Measurements from ENCODE around the gene PRIMPOL.

The PRIMPOL gene

GRCh38 chr4:184675018-184675417 lies 25.5 kb downstream of the PRIMPOL start:
- TF ChIP-seq, protein P1, sequence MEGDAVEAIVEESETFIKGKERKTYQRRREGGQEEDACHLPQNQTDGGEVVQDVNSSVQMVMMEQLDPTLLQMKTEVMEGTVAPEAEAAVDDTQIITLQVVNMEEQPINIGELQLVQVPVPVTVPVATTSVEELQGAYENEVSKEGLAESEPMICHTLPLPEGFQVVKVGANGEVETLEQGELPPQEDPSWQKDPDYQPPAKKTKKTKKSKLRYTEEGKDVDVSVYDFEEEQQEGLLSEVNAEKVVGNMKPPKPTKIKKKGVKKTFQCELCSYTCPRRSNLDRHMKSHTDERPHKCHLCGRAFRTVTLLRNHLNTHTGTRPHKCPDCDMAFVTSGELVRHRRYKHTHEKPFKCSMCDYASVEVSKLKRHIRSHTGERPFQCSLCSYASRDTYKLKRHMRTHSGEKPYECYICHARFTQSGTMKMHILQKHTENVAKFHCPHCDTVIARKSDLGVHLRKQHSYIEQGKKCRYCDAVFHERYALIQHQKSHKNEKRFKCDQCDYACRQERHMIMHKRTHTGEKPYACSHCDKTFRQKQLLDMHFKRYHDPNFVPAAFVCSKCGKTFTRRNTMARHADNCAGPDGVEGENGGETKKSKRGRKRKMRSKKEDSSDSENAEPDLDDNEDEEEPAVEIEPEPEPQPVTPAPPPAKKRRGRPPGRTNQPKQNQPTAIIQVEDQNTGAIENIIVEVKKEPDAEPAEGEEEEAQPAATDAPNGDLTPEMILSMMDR (IDR thresholded peaks at IDR 0.05; ENCODE audit: low read depth, low read length) = no peak

DNA sequence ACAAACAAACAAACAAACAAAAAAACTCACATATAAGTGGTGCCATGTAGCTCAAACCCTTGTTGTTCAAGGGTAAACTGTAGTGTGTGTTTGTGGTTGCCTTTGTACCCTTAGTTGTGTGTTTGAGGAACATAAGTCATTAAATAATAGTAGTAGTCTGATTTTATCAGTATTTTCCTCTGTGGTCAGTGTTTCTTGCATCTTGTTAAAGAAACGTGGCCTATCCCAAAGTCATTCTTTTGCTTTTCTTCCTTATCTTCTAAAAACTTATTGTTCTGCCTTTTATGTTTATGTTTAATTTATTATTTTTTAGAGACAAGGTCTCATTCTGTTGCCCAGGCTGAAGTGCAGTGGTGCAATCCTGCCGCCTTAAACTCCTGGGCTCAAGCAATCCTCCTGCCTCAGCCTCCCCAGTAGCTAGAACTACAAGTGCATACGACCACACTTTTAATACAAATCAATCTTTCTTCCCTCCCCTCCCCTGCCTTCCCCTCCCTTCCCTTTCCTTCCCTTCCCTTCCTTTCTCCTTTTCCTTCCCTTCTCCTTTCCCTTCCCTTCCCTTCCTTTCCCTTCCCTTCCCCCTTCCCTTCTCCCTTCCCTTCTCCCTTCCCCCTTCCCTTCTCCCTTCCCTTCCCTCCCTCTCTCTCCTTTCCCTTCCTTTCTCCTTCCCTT lies 26.4 kb downstream of the PRIMPOL start:
- TF ChIP-seq, protein P1 (IDR thresholded peaks at IDR 0.05; ENCODE audit: low read depth, low read length) = no peak
- H3K4me3 ChIP-seq (ENCODE audit: low read depth, low read length) = no peak overlapping the region

More at GRCh38 chr4:184675018-184675417, 25.5 kb downstream of the PRIMPOL start:
- no peak overlapping the region for H3K4me3 ChIP-seq (ENCODE audit: low read depth, low read length)

DNA sequence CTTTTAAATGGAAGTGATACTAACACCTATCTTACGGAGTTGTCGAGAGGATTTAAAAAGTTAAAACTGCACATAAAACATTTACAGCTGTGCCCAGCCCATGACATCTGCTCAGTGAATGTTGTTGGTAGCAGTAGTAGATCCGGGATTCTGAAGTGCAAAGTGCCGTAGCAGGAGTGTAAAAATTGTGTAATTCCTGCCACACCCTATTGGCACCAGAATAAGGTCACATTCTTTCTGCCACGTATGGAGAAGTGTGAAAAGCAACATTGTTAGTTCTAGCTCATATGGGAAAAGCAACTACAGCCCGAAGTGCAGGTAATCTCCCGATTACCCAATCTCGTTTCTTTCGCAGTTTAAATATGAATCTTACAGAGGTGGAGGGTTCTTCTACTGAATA lies 31.2 kb downstream of the PRIMPOL start:
- TF ChIP-seq, protein P1 (IDR thresholded peaks at IDR 0.05; ENCODE audit: low read depth, low read length) = no peak
- no peak overlapping the region for H3K4me3 ChIP-seq (ENCODE audit: low read depth, low read length)

DNA sequence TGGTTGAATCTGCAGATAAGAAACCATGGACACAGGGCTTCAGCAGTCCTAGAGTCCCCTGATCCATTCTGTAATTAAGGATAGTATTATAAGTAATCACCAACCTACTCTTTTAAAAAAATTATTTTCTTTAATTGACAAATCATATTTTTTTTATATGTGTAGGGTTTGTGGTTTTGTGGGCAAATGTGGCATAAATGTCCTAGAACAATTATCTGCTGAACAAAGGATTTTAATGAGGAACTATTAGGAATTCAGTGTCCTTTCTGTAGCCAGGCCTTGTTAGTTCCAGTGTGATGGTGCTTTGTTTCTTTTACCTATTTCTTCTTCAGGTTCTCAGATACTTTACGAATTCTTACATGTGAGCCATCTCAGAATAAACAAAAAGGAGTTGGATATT lies 32.4 kb downstream of the PRIMPOL start:
- H3K4me3 ChIP-seq (ENCODE audit: low read depth, low read length) = no peak overlapping the region
- TF ChIP-seq, protein P1 (IDR thresholded peaks at IDR 0.05; ENCODE audit: low read depth, low read length) = no peak

DNA sequence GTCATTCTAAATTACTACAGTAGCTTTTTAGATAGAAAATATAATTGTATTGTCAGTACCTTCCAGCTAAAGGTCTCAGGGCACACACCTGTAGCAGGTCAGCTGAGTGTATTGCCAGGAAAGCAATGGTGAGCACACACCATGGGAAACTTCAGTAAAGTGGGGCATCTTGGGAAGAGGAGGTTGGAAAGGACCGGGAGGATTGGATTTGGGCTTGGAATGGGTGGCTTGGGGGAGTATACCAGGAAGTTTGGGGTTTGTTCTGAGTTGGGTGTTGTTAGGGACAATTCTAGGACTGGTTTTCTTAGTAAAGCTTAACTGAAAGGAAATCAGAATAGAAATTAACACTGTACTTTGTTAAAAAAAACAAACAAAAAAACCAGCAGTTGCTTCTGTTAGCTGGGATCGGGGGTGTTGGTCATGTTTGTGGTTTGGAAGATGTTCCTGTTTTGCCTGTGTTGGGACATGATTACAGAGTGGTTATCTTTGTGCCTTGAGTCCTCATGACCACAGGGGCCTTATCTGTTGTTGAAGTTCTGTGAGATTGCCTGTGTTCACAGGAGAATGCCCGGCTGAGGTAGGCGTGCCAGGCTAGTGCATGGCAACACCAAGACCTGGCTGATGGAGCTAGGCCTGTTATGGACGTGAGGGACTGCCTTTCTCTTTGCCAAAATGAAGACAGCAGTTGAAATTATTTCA lies 35.1 kb downstream of the PRIMPOL start:
- H3K4me3 ChIP-seq (ENCODE audit: low read depth, low read length) = no peak overlapping the region
- TF ChIP-seq, protein P1 (IDR thresholded peaks at IDR 0.05; ENCODE audit: low read depth, low read length) = no peak

- TF ChIP-seq, protein P1 (IDR thresholded peaks at IDR 0.05; ENCODE audit: low read depth, low read length) = no peak
- H3K4me3 ChIP-seq (ENCODE audit: low read depth, low read length) = no peak overlapping the region
Measured at GRCh38 chr4:184688005-184688404, 38.5 kb downstream of the PRIMPOL start.

DNA sequence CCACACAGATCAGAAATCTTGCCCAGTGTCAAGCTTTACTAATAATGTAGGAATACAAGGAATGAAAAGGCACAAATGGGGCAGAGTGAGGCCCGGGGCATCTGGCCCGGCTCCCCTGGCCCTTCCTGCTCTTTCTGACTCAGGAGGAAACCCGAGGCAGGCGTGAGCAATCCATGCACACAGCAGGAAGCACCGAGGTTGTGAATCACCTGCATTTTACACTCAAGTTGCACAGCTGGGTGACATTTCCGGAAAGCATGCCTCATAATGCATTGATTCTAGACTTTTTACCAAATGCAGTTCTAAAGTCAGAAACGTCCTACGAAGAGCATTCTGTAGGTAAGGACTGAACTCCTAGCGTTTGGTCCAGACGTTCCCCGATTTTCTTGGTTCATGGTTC lies 38.9 kb downstream of the PRIMPOL start:
- TF ChIP-seq, protein P1 (IDR thresholded peaks at IDR 0.05; ENCODE audit: low read depth, low read length) = no peak
- no peak overlapping the region for H3K4me3 ChIP-seq (ENCODE audit: low read depth, low read length)

All from WI38 (cell line).